CD4-positive, alpha-beta T cell treated with Interleukin-12 subunit alpha and Interleukin-12 subunit beta, for 1 hour (primary cell): ENCODE data around the gene CFAP97D2.
"Not testable (repeated sequence)": the region's sequence is repeated elsewhere in the genome, so short reads cannot be mapped to it uniquely, and the experiment has no call there.

ENCODE experiments used
- DNase-seq: peaks from one replicate; pipeline ENCODE4 v3.0.0-alpha.2; 2020

The CFAP97D2 gene

GRCh38 chr13:114158869-114159666, 20.0 kb upstream of the CFAP97D2 start:
- not testable (repeated sequence) for DNase-seq

DNA sequence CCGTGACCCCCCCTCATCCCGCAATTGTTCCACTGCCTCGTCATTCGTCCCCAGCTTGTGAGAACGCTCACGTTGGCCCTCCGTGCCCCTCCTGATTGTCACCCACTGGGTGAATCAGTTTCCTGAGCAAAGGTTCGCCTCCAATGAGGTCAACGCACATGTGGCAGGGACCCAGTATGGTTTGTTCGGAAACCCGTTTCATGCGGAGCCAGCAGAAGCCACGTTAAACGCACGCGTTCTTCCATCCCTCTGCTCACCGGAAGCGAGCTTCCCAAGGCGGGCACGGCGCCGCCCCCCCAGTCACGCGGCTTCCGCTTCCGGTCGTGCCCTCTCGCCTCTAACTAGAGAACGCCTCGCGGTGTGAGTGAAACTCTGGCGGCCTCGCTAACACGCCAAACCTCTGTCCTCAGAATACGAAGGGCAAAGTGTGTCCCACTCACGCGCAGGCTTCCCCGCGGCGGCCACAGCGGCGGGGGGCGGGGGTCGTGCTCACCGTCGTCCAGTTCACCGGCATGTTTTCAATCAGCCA, 18.0 kb upstream of the CFAP97D2 start:
- no peak for DNase-seq

DNA sequence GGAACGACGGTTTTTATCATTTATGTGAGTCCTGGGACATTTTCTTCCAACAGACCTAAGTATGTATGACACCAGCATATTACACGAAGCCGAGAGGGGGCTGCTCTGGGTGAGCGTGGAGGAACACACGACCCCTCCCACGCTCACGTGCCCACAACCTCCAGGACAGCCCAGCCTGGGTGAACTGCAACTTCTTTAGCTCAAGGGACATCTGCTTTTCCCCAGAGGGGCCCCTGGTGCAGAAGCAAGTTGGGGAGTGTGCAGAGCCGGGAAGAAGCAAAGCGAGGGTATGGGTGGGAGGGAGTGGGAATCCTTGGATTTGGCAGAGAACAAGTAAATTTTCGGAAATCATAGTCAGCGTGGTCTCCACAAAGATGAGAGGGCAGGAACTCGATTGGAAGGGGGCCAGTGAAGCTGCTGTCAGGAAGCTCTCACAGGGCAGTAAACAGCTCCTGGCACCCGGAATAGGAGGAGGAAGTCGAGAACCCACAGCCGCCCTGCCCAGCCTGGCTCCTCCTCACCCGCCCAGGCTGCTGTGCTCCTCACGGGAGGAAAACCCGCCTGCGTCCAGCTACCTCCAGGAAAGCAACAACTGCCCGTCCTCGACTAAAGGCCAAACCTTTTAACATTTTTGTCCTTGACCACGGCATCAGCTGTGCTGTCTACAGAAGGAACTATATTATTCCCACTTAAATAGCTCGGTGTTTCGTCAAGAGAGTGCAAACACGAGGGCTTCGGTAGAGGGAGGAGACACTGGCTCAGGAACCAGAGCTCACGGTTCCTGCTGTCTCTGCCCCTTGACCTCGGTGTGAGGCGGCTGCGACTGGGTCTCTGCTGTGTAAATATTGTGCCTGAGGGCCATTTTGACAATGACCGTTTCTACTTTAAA, 17.2 kb upstream of the CFAP97D2 start:
- peak; percentile 56 for DNase-seq

DNA sequence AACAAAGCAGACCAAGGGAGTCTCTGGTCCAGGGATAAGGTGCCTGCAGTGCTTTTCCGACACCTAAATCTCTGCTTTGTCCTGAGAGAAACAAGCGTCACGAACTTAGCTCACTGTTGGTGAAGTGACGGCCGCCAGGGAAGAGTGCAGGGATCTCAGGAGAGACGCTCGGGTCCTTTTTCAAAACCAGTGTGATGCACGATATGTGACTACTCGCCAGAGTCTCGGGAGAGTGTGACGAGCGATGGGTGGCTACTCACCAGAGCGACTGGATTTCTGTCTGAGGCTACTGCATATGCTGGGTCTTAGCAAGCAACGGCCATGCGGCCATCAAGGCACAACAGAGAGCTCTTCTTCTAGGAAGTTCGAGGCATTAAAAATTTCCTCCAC, 16.5 kb upstream of the CFAP97D2 start:
- no peak for DNase-seq

GRCh38 chr13:114164053-114164452, 15.0 kb upstream of the CFAP97D2 start:
- no peak for DNase-seq

GRCh38 chr13:114164681-114165429, 14.2 kb upstream of the CFAP97D2 start:
- no peak for DNase-seq

DNA sequence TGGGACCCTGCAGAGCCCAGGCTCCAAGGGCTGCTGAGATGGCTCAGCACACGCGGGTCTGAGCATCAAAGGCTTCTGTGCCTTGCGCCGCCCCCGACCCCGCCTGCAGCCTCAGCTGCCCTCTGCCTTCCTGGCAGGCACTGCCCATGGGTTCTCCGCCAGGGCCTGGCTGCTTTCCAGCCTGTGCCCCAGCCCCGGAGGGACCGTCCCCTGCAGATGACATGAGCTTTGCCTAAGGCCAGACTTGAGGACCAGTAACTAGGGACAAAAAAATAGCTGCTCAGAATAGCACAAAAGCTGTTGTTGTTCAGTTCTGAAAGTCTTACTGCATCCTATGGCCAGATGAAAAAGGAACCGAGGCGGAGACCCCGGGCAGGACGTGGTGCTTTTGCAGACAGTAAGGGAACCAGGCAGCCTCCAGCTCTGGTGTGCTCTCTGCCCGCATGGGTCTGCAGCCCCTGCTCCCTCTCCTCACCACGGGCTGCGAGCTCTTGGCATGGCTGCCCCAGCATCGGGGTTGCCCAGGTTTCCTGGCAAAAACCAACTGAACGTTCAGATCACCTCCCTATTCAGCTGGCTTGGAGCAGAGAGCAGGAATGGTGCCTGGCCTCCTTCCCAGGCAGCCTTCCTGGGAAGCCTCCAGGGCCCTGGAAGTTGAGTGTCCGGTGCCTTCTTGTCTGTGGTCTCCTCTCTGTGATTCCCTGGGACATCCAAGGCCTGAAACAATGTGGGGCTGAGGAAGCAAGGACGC, 12.5 kb upstream of the CFAP97D2 start:
- DNase-seq, result no peak

DNA sequence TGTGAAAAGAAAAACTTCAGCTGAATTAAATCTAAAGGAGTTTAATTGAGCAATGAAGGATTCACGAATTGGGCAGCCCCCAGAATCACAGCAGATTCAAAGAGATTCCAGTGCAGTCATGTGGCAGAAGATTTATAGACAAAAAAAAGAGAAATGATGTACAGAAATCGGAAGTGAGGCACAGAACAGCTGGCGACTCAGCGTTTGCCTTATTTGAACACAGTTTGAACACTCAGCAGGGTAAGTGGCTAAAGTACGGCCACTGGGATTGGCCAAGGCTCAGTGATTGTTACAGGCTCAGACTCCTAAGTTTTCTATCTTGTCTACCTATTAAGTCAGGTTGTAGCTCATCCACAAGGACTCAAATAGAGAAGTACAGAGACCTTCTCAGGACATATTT, 11.6 kb upstream of the CFAP97D2 start:
- DNase-seq, result no peak

DNA sequence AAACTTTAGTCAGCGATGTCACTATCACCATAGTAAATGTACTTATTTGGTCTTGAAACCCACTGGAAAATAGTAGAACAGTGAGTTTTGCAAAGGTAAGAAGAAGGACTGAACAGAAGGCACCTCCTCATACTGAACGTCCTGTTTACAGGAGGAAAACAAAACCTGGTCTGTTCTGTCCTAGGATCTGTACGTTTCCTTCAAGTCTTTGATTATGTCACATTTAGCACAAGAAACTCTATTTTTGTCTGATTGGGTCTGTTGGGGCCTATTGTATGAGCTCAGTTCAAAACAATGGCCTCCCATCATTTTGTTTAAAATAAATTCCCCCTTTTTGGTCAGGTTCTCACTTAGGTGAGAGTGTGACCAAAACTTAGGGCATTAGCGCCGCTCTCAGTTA, 11.2 kb upstream of the CFAP97D2 start:
- DNase-seq, result no peak

- DNase-seq, result no peak
These were observed 5.8 kb upstream of the CFAP97D2 start for GRCh38 chr13:114173272-114173671.

DNA sequence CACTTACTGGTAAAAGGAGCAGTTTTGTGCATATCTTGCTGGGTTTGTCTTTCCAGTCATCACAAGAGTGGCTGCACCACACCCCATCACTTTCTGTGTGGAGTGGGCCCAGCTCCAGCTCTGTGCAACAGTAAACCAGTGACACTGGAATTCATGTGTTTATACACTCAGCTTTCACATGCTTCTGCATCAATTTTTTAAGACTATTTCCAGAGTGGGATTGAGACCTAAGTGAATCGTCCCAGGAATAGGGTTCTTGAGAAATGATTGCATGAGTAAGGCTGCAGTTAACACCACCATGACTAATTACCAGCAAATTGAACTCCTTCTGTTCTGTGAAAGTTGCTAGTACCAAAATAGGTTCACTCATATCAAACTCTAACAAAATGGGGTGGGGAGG, 5.3 kb upstream of the CFAP97D2 start:
- no peak for DNase-seq

DNA sequence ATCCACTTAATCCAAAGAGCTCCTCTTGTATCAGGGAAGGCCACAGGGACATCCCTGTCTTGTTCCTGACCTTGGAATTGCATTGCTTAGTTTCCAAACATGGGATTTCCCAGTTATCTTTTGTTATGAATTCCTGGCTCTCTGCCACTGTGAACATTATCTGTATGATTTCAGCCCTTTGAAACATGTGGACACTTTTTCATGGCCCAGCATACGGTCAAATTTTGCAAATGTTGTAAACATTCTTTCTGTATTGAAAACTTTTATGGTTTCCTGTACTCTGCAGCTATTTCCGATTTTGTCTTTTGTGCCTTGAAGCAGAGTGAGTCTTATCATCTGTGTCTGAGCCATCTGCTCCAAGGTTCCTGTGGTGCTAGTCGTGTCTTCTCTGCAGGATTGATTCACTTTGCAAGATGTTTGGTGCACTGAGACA, 4.5 kb upstream of the CFAP97D2 start:
- no peak for DNase-seq

DNA sequence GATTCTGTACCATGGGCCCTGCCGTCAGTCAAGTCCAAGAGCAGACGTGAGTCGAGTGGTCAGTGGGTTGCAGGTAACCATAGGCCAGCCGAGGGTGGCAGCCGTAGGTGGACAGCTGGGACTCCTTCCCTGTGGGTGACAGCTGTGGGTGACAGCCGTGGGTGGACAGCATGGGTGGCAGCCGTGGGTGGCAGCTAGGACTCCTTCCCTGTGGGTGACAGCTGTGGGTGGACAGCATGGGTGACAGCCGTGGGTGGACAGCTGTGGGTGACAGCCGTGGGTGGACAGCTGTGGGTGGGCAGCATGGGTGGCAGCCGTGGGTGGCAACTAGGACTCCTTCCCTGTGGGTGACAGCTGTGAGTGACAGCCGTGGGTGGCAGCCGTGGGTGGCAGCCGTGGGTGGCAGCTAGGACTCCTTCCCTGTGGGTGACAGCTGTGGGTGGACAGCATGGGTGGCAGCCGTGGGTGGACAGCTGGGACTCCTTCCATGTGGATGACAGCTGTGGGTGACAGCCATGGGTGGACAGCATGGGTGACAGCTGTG, 2.6 kb upstream of the CFAP97D2 start:
- not testable (repeated sequence) for DNase-seq

DNA sequence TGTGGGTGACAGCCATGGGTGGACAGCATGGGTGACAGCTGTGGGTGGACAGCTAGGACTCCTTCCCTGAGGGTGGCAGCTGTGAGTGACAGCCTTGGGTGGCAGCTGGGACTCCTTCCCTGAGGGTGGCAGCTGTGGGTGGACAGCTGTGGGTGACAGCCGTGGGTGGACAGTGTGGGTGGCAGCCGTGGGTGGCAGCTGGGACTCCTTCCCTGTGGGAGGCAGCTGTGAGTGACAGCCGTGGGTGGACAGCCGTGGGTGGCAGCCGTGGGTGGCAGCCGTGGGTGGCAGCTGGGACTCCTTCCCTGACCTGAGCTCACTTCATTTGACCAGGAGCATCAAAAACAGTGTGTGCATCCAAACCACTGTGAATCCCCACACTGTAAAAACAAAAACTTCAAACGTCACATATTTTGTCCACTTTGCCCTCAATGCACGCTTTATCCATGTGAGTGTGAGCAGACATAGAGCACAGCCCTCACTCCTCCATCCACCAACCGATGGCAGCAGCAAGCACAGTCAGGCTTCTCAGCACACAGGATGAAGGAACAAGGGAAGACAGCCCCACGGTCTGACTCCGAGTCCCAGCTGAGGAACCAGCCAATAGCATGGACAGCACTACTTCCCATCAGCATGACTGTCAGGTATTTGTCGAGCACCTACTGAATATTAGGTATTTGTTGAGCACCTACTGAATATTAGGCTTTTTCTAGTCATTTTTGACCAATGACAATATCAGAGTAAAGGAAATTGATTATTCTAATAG, 1.6 kb upstream of the CFAP97D2 start:
- DNase-seq, result no peak

DNA sequence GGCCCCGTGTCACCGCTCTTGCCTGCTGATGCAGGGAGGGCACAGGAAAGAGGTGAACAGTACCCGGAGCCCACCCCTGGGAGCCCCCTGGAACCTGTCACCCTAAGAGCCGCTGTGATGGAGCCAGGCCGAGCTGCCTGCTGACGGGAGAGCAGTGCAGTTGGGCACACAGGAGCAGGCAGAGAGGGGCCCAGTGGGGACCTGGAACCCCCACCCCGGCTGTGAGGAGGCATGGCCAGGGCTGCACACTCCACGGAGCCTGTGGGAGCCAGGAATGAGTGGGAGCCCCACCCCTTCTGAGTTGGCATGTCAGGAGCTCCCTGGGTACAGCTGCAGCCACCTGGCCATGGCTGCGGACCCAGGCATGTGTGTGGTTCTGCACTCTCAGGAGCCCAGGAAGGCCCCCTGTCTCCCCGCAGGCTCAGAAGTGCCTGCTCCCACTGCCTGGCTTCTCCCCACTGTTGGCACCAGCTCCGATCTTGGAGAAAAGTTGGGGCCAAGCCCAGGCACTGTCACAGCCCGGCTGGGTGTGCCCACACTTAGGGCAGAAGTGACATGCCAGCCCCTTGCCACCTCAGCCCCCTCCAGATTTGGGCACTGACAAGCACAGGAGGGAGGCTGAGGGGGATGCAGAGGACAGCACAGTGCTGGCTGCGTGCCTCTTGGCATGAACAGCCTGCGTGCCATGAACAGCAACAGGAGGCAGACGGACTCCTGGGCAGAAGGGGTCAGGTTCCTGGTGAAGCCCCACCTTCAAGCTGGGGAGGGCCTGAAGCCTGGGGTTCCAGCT, 6.3 kb downstream of the CFAP97D2 start:
- no peak for DNase-seq

DNA sequence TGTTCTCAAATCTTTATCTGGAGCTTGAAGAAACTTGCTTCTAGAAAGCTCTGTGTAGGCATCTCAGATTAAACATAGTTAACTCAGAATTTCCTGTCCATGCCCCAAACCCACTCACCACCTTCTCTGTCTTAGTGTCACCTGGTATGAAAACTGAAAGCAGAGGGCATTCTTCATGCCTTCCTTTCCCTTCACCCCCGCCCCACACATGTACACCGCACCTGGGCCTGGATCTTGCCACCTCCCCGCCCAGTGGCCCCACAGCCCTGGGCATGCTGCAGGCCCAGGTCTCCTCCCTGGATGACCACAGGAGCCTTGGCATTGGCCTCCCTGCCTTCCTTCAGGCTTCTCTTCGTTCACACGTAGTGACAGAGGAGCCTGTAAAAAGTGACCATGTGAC, 15.8 kb downstream of the CFAP97D2 start:
- peak; percentile 21 for DNase-seq

GRCh38 chr13:114196629-114197028, 17.6 kb downstream of the CFAP97D2 start:
- no peak for DNase-seq

- DNase-seq, result no peak
These were observed 19.5 kb downstream of the CFAP97D2 start for GRCh38 chr13:114198556-114198955.

DNA sequence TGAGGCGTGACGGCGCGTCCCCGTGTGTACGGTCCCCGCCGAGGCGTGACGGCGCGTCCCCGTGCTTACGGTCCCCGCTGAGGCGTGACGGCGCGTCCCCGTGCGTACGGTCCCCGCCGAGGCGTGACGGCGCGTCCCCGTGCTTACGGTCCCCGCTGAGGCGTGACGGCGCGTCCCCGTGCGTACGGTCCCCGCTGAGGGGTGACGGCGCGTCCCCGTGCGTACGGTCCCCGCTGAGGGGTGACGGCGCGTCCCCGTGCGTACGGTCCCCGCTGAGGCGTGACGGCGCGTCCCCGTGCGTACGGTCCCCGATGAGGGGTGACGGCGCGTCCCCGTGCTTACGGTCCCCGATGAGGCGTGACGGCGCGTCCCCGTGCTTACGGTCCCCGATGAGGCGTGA, 20.5 kb downstream of the CFAP97D2 start:
- not testable (repeated sequence) for DNase-seq

DNA sequence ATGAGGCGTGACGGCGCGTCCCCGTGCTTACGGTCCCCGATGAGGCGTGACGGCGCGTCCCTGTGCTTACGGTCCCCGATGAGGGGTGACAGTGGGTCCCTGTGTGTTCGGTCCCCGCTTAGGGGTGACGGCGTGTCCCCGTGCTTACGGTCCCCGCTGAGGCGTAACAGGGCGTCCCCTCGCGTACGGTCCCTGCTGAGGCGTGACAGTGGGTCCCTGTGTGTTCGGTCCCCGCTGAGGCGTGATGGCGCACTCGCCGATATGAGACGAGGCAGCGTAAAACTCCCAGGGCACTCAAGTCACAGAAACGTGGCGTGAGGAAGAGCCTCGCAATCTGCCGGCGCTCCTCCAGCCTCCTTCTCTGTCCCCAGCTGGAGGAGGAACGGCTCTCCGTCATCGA, 20.9 kb downstream of the CFAP97D2 start:
- DNase-seq, result no peak
